ENCODE measurements around the gene ABCC1. TPM values are rescaled to one million over a fixed set of nuclear protein-coding genes. Genes with fewer than 3 reads are reported as not detected.
"Not testable (repeated sequence)": the region's sequence is repeated elsewhere in the genome, so short reads cannot be mapped to it uniquely, and the experiment has no call there.

Gene ABCC1
- total RNA-seq, 2 donors from 2014 or later, result 33.4 to 87.7 TPM

- Histone ChIP-seq H3K4me1 (replicated peaks) (no peaks in the 10 kb centered on the region), H3K27ac (no peak overlapping the region), H3K36me3 (no peaks in the 10 kb centered on the region), H3K27me3 (replicated peaks; ENCODE audit: insufficient read depth) (no peaks in the 10 kb centered on the region), H3K4me3 (no peak overlapping the region), H3K9me3 (no peaks in the 10 kb centered on the region)
- intact Hi-C loops (cut with DNase I), result no loop called here
- no peak for DNase-seq (ENCODE audit: low spot score)
- TF ChIP-seq POLR2A (IDR thresholded peaks at IDR 0.05) (no peak), POLR2AphosphoS5 (IDR thresholded peaks at IDR 0.05) (no peak), CTCF (IDR thresholded peaks at IDR 0.05) (no peak)
- WGBS, result 87% methylated on average over 7 of the region's 7 CpGs
Measured at GRCh38 chr16:16178455-16179162, 229.2 kb downstream of the ABCC1 start.

- H3K36me3 ChIP-seq; H3K4me1 ChIP-seq (replicated peaks); H3K27me3 ChIP-seq (replicated peaks; ENCODE audit: insufficient read depth); H3K4me3 ChIP-seq; intact Hi-C loops (cut with DNase I); H3K9me3 ChIP-seq; H3K27ac ChIP-seq; DNase-seq (ENCODE audit: low spot score): not testable (repeated sequence)
- WGBS, result 82% methylated on average over 3 of the region's 3 CpGs
Measured at GRCh38 chr16:16181748-16182147, 232.3 kb downstream of the ABCC1 start.

- H3K27me3 ChIP-seq (replicated peaks; ENCODE audit: insufficient read depth), result no peaks in the 10 kb centered on the region
- no peaks in the 10 kb centered on the region for H3K9me3 ChIP-seq
- no peak overlapping the region for H3K4me3 ChIP-seq
- no peaks in the 10 kb centered on the region for H3K36me3 ChIP-seq
- intact Hi-C loops (cut with DNase I), result no loop called here
- H3K4me1 ChIP-seq (replicated peaks), result no peaks in the 10 kb centered on the region
- no peak overlapping the region for H3K27ac ChIP-seq
- TF ChIP-seq POLR2AphosphoS5 (IDR thresholded peaks at IDR 0.05) (no peak), POLR2A (IDR thresholded peaks at IDR 0.05) (no peak), CTCF (IDR thresholded peaks at IDR 0.05) (no peak)
- WGBS, result 88% methylated on average over 8 of the region's 8 CpGs
- no peak for DNase-seq (ENCODE audit: low spot score)
Measured at GRCh38 chr16:16182918-16183317, 233.5 kb downstream of the ABCC1 start.

- TF ChIP-seq POLR2AphosphoS5 (IDR thresholded peaks at IDR 0.05), result no peak
- TF ChIP-seq POLR2A (IDR thresholded peaks at IDR 0.05), result no peak
- TF ChIP-seq CTCF (IDR thresholded peaks at IDR 0.05), result no peak
- Histone ChIP-seq H3K27me3 (replicated peaks; ENCODE audit: insufficient read depth) (no peaks in the 10 kb centered on the region), H3K4me1 (replicated peaks) (no peaks in the 10 kb centered on the region), H3K36me3 (no peaks in the 10 kb centered on the region), H3K27ac (no peak overlapping the region), H3K4me3 (no peak overlapping the region), H3K9me3 (no peaks in the 10 kb centered on the region)
- WGBS, result 91% methylated on average over 8 of the region's 8 CpGs
- no peak for DNase-seq (ENCODE audit: low spot score)
- intact Hi-C loops (cut with DNase I), result no loop called here
Measured at GRCh38 chr16:16183562-16183961, 234.1 kb downstream of the ABCC1 start.

GRCh38 chr16:16184594-16184993 is 235.2 kb downstream of the ABCC1 start:
- Histone ChIP-seq H3K27me3 (replicated peaks; ENCODE audit: insufficient read depth) (no peaks in the 10 kb centered on the region), H3K4me1 (replicated peaks) (no peaks in the 10 kb centered on the region), H3K9me3 (no peaks in the 10 kb centered on the region), H3K36me3 (no peaks in the 10 kb centered on the region), H3K27ac (no peak overlapping the region), H3K4me3 (no peak overlapping the region)
- 83% methylated on average over 5 of the region's 5 CpGs for WGBS
- intact Hi-C loops (cut with DNase I), result no loop called here
- TF ChIP-seq POLR2AphosphoS5 (IDR thresholded peaks at IDR 0.05), result no peak
- TF ChIP-seq CTCF (IDR thresholded peaks at IDR 0.05), result no peak
- TF ChIP-seq POLR2A (IDR thresholded peaks at IDR 0.05), result no peak
- DNase-seq (ENCODE audit: low spot score), result no peak
